Measurements from ENCODE around the gene DGKI.
"Not testable (repeated sequence)": the region's sequence is repeated elsewhere in the genome, so short reads cannot be mapped to it uniquely, and the experiment has no call there.

The DGKI gene

GRCh38 chr7:137836113-137836509 is 10.7 kb downstream of the DGKI start:
- DNase-seq (ENCODE audit: low read depth in 1 of 2, low spot score in 1 of 2): no peak

DNA sequence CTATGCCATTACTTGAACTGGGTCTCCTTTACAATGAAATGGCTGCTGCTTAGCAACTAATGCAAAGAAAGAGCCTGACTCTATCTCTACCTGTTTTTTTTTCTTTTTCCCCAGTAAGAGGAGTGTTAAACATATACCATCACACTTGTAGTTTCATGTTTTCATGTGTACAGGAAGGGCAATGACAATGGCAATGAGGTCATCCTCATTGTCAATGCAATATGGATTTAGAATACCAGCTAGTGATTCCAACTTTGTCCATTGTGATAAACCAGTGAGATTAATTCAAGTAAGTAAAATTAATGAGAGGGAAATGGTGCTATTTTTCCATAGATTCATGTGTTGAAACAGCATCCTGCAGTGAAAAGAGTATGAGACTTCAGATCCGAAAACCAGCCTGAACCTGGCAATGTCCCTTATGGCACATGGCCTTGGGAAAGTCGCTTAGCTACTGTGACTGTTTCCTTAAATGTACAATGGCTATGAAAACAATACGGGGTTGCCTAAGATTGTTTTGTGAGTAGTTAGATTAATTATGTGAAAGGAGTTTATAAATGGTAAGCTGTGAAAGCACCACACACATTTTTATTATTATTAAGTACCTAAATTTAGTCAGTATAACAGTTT is 11.2 kb downstream of the DGKI start:
- DNase-seq (ENCODE audit: low read depth in 1 of 2, low spot score in 1 of 2): no peak

- DNase-seq (ENCODE audit: low read depth in 1 of 2, low spot score in 1 of 2): no peak
These were observed 12.2 kb downstream of the DGKI start for GRCh38 chr7:137834552-137834951.

DNA sequence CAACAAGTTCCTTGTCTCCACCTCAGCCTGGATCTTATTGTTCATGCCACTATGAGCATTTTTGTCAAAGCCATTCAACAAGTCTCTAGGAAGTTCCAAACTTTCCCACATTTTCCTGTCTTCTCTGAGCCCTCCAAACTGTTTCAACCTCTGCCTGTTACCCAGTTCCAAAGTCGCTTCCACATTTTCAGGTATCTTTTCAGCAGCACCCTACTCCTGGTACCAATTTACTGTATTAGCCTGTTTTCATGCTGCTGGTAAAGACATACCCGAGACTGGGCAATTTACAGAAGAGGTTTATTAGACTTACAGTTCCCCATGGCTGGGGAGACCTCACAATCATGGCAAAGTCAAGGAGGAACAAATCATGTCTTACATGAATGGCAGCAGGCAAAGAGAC is 13.8 kb downstream of the DGKI start:
- DNase-seq (ENCODE audit: low read depth in 1 of 2, low spot score in 1 of 2): not testable (repeated sequence)

DNA sequence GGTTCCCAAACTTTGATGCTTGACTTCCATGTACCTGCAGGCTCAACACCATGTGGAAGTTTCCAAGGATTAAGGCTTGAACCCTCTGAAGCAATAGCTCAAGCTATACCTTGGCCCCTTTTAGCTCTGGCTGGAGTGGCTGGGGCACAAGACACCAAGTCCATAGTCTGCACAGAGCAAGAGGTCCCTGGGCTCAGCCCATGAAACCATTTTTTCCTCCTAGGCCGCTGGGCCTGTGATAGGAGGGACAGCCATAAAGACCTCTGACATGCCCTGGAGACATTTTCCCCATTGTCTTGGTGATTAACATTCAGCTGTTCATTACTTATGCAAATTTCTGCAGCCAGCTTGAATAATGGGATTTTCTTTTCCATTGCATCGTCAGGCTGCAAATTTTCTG is 14.4 kb downstream of the DGKI start:
- no peak for DNase-seq (ENCODE audit: low read depth in 1 of 2, low spot score in 1 of 2)

DNA sequence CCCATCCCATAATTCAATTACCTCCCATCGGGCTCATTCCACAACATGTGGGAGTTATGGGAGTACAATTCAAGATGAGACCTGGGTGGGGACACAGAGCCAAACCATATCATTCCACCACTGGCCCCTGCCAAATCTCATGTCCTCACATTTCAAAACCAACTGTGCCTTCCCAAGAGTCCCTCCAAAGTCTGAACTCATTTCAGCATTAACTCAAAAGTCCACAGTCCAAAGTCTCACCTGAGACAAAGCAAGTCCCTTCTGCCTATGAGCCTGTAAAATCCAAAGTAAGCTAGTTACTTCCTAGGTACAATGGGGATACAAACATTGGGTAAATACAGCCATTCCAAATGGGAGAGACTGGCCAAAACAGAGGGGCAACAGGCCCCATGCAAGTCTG is 15.2 kb downstream of the DGKI start:
- not testable (repeated sequence) for DNase-seq (ENCODE audit: low read depth in 1 of 2, low spot score in 1 of 2)

- no peak for DNase-seq (ENCODE audit: low read depth in 1 of 2, low spot score in 1 of 2)
These were observed 17.3 kb downstream of the DGKI start for GRCh38 chr7:137829337-137829992.

DNA sequence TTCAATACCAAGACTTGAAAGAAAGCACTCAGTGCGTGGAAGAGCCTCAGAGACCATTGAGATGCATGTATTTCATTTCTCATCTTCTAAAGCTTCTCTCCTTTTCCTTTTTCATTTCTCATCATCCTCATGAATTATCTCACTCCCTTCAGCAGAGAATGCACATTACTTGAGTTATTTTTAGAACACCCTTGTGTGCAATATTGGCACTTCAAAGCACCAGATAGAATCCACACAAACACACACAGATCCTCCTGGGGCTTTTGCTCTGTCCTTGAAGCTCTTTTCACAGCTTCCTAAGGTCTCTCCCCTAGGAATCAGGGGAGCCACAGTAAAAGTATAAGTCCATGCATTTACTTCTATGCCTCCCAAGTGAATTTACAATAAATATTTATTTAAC is 18.3 kb downstream of the DGKI start:
- DNase-seq (ENCODE audit: low read depth in 1 of 2, low spot score in 1 of 2): no peak

GRCh38 chr7:137825489-137825888 is 21.3 kb downstream of the DGKI start:
- DNase-seq (ENCODE audit: low read depth in 1 of 2, low spot score in 1 of 2): no peak

DNA sequence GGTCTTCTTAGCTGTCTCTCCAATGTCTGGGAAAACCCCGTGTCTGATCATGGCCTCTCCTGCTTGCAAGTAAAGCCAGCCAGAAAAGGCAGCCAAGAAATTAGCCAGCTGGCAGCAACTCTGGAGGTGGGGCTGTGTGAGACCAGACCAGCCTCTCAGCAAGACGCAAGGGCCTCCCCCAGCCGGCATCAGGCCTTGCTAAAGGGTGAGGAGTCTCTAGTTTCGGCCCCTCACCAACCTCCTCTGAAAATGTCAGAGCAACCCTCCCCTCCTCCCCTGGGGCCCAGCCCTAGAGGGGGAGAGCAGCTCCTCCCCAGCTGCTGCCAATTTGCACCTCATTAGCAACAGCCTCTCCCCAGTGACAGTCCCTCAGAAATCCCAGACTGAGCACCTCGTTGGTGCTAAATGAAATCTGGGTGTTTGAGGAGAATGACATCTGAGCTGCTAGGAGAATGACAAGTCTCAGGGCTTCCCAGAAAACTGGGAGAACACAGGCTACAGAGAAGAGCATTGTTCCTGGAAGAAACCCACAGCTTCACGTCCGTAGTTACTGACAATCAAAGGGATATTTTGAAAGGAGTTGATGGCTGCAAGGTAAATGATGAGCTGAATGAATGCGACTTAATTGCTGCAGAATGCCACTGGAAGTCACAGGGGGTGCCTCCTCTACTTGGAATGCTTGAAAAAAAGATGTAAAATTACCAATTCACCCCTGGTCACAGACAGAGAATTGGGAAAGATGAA is 25.9 kb downstream of the DGKI start:
- no peak for DNase-seq (ENCODE audit: low read depth in 1 of 2, low spot score in 1 of 2)

- no peak for DNase-seq (ENCODE audit: low read depth in 1 of 2, low spot score in 1 of 2)
These were observed 26.6 kb downstream of the DGKI start for GRCh38 chr7:137820156-137820555.

DNA sequence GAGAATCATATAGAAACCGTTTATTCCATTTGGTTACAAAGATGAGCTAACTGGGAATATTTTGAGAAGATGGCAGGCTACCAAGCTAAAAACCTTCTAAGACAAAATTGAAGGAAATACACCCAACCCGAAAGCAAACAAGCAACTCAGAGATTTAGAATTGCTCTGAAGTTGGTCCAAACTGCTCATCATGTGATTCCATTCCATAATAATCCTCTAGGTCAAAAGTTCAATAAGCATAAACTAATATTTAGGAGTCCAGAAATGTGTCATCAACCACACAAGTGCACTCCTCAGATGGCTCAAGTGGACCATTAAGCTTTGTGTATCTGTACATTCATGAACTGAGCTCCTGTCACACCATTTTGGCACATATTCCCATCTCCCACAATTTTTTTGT is 28.7 kb downstream of the DGKI start:
- DNase-seq (ENCODE audit: low read depth in 1 of 2, low spot score in 1 of 2): no peak

DNA sequence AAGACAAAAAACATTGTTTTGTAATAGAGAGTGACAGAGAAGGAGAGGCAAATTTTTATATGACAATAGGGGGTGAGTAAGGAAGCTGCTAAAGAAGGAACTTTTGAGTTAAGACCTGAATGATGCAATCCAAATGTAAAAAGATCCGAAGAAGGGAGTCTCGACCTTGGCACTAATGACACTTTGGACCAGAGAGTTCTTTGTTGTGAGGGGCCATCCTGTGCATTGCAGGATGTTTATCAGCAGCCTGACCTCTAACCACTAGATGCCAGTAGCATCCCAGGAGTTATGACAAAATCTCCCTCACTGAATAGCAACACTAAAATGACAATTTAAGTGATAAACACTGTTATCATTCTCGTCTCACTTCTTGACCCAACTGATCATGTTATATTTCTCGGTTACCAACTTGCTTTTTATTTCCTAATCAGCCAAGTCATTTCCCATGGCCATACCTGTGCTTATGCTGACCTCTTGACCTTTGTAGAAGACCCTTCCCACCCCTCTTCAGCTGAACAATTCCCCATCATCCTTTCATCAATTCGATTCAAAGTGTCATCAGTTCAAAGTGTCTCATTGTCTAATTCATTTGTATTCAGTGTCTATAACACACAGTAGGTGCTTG is 30.0 kb downstream of the DGKI start:
- DNase-seq (ENCODE audit: low read depth in 1 of 2, low spot score in 1 of 2): no peak

DNA sequence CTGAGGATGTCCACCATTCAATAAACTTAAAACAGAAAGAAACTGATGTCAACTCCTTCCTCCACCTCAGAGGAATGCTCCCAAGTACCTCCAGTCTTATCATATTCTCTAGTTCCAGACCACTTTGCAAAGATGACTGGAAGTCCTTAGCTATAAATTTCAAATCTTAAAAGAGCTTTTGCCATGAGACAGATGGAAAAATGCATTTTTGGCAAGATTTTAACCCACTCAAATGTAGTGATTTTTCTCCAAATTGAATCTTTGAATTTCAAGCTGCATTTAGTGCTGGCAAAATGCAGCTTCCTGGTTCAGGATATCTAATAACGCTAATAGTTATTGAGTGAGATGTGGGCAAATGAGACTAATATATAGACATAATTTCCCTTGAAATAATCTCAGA is 33.2 kb downstream of the DGKI start:
- DNase-seq (ENCODE audit: low read depth in 1 of 2, low spot score in 1 of 2): no peak

DNA sequence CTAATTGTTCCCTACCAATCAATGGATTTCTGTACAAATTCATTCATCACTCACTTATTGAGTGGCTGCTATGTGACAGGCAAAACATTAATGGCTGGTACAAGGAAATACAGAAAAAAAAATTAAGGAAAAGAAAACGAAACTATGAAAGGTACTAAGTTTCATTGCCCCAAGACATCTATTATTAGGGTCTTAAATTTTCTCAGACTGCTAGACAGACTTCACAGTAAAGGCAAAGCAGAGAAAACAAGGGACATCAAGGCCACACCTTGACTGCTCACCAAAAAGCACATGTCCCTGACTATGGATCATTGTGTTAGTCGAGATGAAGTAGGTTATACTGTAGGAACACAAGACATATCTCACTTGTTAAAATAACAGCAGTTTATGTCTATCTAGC is 36.5 kb downstream of the DGKI start:
- no peak for DNase-seq (ENCODE audit: low read depth in 1 of 2, low spot score in 1 of 2)

DNA sequence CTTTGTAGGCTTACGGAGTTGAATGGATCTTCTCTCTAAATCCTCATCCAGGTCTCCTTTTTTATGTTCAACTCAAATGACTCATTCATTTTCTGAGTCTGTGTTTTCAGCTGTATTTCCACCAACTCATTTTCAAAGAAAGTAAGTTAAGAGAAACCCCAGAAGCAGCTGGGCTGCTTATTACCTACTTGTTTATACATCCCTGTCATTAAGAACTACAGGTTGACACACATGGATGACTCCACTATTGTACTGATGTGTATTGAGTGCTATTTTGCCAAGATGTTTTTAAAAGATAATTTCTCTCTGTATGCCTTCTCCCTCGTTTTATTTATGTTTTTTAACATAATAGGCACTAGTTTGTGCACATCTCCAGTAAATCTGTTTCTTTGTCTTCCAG is 41.9 kb downstream of the DGKI start:
- no peak for DNase-seq (ENCODE audit: low read depth in 1 of 2, low spot score in 1 of 2)

- DNase-seq (ENCODE audit: low read depth in 1 of 2, low spot score in 1 of 2): no peak
These were observed 45.3 kb downstream of the DGKI start for GRCh38 chr7:137801491-137801890.

GRCh38 chr7:137801003-137801402 is 45.8 kb downstream of the DGKI start:
- no peak for DNase-seq (ENCODE audit: low read depth in 1 of 2, low spot score in 1 of 2)

DNA sequence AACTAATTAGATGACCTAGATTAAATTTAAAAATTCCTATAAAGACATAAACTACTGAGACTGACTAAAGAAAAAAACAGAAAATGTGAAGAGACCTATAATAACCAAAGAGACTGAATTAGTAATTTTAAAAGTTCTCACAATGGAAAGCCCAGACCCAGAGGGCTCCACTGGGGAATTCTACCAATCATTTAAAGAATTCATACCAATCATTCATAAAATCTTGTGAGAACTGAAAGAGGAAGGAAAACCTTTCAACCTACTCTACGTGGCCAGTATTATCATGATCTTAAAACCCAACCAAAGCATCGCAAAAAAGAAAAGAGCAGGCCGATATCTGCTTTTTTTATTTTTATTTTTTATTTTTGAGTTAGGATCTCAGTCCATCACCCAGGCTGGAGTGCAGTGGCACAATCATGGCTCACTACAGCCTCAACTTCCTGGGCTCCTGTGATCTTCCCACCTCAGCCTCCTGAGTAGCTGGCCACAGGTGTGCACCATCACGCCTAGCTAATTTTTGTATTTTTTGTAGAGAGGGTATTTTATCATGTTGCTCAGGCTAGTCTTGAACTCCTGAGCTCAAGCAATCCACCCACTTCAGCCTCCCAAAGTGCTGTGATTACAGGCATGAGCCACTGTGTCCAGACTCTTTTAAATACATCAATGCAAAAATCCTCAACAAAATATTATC is 48.6 kb downstream of the DGKI start:
- DNase-seq (ENCODE audit: low read depth in 1 of 2, low spot score in 1 of 2): no peak

DNA sequence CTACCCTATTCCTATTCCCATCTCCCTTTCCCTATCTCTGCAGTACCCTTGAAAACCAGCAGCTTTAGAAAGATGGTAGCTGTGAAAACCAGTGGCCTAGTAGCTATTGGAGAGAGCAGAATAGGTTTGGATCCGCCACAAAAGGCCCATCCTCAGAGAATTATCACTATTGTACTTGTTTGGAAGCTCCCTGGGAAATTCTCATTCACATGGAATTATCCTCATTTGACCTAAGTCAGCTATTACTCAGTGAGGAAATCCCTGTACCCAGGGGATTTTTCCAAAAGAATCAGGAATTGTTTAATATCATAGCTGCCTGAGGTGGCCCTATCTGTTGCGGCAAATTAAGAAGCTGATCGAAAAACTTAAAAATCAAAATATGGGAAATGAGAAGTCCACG is 51.6 kb downstream of the DGKI start:
- no peak for DNase-seq (ENCODE audit: low read depth in 1 of 2, low spot score in 1 of 2)

- DNase-seq (ENCODE audit: low read depth in 1 of 2, low spot score in 1 of 2): no peak
These were observed 54.8 kb downstream of the DGKI start for GRCh38 chr7:137791930-137792329.

GRCh38 chr7:137790828-137791227 is 55.9 kb downstream of the DGKI start:
- DNase-seq (ENCODE audit: low read depth in 1 of 2, low spot score in 1 of 2): no peak

Measured in stimulated activated CD4-positive, alpha-beta T cell treated with anti-CD3 and anti-CD28 coated beads, Interleukin-15, amount 100 ng/mL, for 1 hour (primary cell).